Urothelium cell line (cell line): ENCODE results near the gene LRRC72.
"Not testable (repeated sequence)": the region's sequence is repeated elsewhere in the genome, so short reads cannot be mapped to it uniquely, and the experiment has no call there.

Experiments used
- DNase-seq: peaks from one replicate; pipeline ENCODE4 v3.0.0; 2011; ENCODE audit warnings: low spot score, mixed read lengths
- FAIRE-seq: peaks from 2 replicates; lab custom pipeline; 2011; peaks lifted over from hg19 to GRCh38; lab: Jason Lieb, UNC

The LRRC72 gene

DNA sequence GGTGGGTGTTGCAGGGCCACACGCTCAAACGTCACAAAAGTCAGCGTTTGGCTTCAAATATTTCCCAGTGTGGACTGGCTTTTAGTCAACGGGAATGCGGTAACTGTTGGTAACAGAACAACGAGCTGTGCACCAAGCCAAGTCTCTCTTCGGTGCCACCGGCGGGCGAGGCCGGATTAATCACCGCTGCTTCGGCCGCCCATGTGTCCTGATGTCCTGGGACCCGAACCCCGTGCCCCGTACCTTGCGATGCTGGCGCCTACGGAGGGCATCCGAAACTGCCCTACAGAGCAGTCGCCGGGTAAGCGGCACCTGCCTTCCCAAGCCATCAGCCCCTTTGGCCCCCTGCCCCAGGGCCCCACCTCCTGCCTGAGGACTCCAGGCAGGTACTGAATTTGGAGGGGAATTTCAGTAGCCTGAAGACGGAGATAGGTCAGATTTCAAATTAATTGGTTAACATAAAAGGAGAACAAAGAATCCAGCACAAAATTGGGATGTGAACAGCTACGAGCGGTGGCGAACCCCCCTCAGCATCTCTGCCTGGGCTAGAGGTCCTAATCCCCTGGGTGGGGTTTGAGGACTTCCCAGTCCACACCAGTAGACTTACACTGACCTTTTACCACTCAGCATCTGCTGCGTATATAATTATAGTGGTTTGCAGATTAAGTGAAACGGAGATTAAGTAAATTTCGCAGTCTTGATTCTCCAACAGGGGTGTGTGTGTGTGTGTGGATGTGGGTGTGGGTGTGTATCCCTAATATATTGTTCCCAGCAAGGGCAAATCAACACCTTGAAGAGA is at the start of gene LRRC72:
LRRC72 (plus strand) TSS at position 84 of the 799 bp plus-strand sequence; CDS start at position 212, 128 bp downstream.
- FAIRE-seq (no peak), DNase-seq (no peak)

DNA sequence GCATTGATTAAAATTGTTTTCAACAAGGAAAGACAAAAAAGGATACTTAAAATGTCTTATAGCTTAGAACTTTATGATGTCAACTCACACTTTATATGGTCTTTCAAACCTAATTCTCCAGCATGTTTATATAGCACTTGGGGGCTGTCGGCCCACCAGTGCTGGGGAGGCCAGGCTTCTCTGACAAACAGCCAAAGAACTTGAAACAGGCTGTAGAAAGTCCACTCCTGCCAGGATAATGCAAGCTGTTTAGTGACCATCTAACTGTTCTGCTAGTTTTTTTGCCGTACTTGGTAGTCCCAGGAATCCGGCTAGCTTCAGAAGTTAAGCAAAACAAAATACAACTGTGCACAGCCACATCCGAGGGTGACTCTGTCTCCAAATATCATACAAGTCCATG is 47.5 kb upstream of the LRRC72 start:
- DNase-seq, result no peak
- FAIRE-seq, result peak; percentile 53

DNA sequence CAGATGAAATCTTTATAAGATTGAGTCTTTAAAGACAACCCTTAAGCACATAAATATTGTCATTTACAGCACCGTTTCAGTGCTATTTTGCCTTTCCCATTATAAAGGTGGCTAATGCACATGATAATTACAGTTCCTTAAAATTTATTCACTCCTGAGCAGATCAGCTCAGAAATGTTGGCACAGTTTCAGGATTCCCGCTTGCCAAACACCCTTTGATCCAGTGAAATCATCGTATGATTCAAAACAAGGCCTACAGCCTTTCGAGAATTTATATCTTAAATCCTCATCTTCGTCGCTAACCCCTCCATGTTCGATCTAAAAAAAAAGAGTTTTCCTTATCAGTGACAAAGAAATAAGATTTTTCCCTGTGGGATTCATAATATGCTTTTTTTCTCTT is 47.0 kb upstream of the LRRC72 start:
- no peak for FAIRE-seq
- DNase-seq, result no peak

DNA sequence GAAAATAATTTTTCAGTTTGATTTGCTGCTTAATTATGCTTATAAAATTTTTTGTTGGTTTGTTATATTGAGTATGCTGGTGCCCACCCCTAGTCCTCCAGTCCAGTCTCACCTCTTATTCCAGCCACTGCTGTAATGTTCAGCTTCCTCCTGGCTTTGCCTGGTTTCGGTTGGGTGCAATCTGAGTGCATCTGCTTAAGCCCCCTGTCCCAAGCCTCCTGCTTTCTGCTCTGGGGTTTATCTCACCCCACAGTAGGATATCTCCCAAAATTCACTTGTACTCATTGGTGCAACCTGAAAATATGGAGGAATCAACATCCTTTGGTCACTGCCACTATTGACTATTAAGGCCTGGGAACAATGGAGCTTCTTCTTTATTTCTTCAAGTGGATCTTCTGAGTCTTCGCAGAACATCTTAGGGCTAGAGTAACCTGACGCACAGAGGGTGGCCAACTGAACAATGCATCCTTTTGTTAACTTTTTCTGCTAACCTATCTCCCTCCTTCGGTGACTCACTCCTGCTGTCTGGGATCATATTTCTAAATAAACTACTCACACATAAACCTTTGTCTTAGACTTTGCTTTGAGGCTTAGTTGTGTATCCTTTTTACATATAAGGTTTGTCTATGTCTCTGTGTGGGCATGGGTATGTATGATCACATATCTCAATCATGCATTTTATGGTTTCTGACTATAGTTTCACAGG is 42.0 kb upstream of the LRRC72 start:
- peak; percentile 91 for FAIRE-seq

DNA sequence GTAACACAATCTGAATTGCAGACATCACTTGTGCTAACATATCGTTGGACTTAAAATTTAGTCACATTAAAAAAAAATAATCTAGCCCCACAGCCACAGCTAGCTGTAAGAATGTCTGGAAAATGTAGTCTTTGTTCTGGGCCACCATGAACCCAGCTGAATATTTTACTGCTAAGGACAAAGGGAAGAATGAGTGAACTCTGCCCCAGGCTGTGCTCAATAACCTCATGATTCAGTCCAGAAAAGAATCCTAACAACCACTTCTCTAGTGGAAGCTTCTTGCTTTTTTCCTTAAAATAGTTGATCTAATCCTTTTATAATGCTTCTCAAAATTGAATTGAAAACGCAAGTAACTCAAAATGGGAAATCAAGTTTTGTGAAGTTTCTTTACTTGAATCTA is 35.5 kb upstream of the LRRC72 start:
- DNase-seq (no peak), FAIRE-seq (no peak)

More for the DNA sequence above, 42.0 kb upstream of the LRRC72 start:
- DNase-seq, result peak; percentile 82

DNA sequence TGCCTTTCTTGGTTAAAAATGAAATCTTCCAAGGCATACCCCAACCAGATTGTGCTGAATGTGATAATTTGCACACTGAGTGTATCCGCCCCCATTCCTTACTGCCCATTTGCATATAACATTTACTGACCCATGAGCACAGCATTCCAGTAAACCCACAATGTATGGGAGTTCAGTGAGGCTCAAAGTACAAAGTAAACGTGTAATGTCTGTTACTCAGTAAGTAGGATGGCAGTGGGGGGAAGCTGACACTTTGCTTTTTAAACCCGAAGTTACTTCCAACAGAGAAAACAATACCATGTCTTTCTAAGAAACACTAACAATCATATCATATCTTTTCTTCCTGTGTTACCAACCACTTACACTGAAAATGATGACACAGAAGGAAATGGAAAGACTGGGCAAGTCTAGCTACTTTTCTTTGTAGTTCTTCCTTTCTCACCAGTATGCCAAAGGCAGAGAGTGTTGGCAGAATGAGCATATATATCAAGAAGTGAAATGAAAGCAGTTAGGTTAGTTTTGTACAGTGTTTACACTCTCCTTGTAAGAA is 34.0 kb upstream of the LRRC72 start:
- no peak for DNase-seq
- FAIRE-seq, result peak; percentile 40

DNA sequence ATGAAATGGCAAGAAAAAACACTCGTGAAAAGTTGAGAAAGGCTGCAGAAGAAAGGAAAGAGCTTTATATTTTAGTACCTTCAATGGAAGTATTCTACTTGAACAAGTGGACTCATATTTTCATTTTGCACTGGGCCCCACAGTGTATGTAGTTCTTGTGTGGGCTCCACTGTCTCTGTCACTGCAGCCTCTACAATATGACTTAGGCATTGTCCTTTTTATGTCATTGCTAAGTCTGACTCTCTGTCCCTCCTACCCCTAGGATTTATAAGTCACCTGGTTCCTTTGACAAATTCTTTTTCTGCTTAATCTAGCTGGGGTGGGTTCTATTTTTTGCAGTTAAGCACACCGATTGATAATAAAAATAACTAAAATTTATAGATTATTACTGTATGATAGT is 33.4 kb upstream of the LRRC72 start:
- DNase-seq, result no peak

DNA sequence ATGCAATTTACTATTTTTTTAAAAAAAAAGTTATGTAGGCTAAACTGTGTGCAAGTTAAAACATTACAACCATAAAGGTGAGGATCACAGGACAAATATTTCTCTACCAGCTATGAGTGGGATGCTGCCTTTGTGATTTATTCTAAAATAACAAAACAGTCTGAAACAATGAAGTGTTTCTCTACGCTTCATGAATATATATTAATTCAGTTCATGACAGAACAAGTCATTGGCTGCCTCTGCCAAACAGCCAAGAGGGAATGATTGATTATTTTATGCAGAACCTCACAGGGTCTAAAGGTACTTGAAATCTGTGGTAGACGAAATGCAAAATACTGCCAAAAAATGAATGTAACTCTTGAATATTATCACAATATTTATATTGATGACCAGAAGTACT is 32.1 kb upstream of the LRRC72 start:
- DNase-seq (no peak), FAIRE-seq (no peak)

More for the DNA sequence above, 33.4 kb upstream of the LRRC72 start:
- no peak for FAIRE-seq

DNA sequence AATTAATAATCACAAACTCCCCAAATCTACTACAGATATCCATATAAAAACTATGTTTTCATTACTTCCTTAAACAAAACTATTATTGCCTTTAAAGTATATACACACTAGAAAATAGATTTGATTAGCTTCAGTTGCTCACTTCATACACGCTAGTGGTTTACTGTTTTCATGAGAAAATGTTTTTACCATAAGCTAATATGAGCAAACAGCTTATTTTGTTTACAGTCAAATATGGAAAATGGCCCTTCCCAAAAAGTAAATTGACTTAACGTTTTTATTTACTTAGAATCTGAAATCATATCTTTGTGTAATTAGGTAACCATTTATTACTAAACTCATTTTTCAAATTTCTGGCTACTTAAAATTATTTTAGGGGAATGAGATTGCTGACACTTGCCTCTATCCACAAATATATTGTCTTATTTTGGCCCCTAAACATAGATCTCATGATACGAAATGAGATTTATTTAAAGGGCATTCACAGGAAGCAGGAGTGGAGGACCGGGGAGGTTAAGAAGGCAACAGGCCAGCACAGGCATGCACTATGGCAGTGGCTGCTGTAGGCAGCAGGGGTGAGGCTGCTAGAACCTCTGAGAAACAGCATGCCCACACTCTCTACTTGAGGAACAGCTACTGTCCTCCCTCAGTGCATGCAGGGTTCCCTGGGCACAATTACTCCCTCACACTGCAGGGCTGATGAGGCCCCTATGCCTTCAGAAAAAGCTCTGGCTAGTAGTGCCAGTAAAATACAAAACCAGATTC is 31.5 kb upstream of the LRRC72 start:
- no peak for DNase-seq
- FAIRE-seq, result no peak

DNA sequence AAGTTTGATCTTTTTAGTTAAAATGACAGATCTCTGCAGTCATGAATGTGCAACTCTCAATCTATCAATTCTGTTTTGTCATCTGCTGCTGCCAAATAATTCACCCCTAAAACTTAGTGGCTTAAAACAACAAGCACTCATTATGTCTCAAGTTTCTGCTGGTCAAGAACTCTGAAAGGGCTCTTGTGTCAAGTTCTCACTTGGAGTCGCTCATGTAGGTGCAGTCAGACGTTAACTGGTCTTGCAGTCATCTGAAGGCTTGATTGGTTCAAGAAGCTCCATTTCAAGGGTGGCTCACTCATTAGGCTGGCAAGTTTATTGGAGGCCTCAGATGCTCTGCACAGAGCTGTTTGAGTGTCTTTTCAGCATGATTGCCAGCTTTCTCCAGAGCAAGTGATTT is 28.5 kb upstream of the LRRC72 start:
- FAIRE-seq (no peak), DNase-seq (no peak)

DNA sequence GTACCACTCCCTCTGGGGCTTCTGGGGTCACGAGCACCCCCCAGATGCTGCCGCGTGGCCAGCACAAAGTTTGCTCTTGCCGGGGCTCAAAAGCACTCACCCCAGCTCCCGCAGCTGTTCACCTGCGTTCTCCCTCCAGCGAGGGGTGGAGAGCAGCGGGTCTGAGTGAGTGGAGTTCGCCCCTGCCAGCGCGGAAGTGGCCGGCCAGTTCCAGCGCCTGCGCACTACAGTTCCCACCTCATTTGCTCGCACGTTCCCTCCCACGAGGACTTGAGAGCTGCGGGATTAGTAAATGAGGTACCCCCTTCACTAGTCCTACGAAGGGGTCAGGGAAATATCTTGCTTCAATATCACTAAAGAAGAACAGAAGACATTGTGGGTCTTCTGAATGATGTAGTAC is 24.3 kb upstream of the LRRC72 start:
- DNase-seq, result no peak
- FAIRE-seq, result no peak

DNA sequence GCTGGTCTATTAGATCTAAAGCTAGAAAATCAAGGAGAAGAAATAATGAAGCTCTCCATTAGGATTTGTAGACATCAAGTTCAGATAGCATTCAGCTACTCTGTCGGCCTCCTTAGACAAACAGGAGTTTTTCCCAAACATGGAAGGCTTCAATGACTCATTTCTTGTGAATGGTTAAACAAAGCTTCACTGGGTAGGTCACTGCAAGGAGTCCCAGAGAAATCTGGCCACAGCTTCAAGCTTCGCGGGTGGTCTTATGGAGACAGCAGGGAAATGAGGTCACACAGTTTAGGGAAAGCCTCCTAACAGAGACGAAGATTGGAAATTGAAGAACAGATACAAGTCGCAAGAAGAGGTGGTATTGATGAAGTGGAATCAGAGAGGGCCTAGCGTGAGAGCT is 22.6 kb upstream of the LRRC72 start:
- FAIRE-seq (no peak), DNase-seq (peak; percentile 70)

DNA sequence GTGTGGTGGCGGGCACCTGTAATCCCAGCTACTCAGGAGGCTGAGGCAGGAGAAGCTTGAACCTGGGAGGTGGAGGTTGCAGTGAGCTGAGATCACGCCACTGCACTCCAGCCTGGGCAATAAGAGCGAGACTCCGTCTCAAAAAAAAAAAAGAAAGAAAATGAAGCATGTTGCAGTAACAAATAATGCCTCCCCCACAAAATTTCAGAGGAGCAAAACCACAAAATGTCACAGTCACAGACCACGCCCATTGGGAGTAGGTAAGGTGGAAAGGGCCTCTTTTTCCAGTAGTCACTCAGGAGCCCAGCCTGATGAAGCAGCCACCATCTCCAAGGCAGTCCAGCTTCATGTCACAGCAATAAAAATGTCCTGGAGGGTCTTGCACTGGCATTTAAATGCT is 20.2 kb upstream of the LRRC72 start:
- not testable (repeated sequence) for DNase-seq, FAIRE-seq

DNA sequence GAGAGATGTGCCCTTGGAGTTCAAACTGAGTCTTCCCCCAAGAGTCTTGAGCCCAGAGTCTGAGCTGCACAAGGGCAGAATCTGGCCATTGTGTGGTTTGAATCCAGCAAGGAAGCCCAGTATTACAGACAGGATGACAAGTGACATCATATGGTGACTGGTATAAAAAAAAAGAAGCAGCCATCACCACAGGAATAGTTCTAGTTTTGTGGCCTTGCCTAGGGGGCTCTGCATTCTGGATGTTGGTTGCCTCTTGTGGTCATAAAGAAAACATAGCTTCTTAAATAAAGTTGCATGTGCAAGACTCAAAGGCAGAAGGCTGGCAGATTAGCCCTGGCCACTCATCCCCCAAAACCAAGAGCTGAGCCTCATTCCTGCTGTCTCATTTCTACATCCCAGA is 16.8 kb upstream of the LRRC72 start:
- FAIRE-seq (no peak), DNase-seq (no peak)

DNA sequence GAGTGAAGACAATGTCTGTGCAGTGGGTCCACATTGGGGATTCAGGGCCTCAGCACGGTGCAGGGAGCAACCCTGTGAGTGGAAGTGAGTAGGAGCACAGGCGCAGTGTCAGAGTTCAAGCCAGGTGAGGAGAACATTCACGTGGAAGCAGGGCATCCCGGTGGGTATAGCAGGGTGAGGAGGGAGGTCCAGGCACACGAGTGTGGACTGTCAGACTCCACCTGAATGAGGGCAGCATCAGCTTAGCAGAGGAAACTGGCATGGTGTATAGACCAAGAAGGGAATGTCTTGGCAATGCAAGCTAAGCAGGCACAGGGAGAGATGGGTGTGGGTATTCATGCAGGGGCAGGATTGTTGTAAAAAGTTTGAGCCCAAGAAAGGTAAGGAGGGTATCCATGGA is 15.3 kb upstream of the LRRC72 start:
- DNase-seq, result no peak
- FAIRE-seq, result peak; percentile 48

DNA sequence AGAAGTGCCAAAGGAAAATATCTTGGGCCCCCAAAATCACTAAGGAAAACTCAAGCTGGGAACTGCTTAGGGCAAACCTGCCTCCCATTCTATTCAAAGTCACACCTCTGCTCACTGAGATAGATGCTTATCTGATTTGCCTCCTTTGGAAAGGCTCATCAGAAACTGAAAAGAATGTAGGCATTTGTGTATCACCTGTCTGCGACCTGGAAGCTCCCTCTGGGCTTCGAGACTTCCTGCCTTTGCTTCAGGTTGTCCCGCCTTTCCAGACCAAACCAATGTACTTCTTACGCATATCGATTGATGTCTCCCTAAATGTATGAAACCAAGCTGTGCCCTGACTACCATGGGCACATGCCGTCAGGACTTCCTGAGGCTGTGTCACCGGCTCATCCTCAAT is 14.5 kb upstream of the LRRC72 start:
- no peak for DNase-seq
- FAIRE-seq, result no peak

DNA sequence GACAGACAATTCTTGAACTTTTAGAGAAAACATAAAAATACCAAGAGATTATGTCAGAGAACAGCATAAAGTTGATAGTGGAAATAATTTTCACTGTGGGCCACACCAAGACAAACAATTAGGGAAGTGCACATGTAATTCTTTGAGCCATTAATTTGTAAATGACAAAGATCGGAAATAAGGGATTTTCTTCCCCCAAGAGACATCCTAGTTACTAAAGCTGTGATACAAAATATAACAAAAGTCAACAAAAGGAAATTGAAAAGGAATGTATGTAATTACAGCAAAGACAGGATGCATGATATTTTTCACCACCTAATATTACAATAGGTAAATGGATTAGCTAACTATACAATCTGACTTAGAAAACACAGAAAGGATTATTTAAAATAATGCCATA is 12.4 kb upstream of the LRRC72 start:
- FAIRE-seq (no peak), DNase-seq (no peak)

DNA sequence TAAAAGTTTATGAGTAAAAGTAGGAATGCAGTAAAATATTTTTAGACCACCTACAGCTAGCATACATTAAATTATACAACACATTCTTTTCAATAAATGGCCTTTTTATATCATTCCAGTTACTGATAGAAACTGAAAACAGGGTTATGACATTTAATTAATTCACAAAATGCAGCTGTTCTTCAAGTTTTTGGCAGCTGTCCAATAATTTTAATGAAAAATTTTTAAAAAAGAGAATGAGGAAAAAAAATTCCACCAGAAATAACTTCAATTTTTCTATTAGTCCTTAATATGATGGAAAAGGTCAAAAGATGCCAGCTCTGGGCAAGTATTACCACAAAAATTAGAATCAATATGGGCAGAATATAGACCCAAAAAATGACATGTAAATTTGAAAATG is 11.9 kb upstream of the LRRC72 start:
- DNase-seq, result no peak
- FAIRE-seq, result no peak

DNA sequence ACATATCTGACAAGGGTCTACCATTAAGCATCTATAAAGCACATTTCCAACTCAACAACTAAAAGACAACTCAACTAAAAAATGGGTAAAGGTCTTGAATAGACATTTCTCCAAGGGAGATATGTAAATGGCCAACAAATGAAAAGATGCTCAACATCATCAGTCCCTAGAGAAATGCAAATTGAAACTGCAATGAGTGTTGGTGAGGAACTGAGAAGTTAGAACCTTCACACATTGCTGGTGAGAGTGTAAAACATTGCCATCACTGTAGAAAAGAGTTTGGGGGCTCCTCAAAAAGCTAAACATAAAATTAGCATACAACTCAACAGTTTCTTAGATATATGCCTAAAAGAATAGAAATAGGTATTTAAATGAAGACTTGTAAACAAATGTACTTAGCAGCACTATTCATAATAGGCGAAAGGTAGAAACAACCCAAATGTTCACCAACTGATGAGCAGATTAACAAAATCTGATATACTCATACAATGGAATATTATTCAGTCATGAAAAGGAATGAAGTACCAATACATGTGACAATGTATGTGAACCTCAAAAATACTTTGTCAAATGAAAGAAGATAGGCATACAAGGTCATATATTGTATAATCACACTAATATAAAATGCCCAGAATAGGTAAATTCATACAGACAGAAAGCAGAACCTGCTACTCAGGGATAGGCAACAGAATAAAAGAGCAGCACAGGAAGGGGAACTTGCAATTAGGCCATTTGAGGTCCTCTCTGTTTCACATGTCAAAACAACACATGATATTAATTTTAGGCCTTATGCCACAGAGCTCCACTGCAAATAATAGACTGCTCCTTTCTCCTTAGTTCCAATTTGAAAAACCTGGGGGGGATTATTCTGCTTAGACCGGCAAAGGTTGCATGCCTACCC is 10.6 kb upstream of the LRRC72 start:
- DNase-seq, result no peak
- FAIRE-seq, result no peak

DNA sequence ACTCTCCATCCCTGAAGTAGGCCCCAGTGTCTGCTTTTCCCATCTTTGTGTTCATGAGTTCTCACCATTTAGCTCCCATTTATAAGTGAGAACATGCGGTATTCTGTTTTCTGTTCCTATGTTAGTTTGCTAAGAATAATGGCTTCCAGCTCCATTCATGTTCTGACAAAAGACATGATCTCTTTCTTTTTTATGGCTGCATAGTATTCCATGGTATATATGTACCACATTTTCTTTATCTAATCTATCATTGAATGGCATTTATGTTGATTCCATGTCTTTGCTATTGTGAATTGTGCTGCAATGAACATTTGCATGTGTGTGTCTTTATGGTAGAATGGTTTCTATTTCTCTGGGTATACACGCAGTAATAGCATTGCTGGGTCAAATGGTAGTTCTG is 6.6 kb upstream of the LRRC72 start:
- DNase-seq, result not testable (repeated sequence)
- peak; percentile 44 for FAIRE-seq
